ENCODE results near the gene MRI1. TPM values are rescaled to one million over a fixed set of nuclear protein-coding genes. Genes with fewer than 3 reads are reported as not detected.
"Not testable (repeated sequence)": the region's sequence is repeated elsewhere in the genome, so short reads cannot be mapped to it uniquely, and the experiment has no call there.

The MRI1 gene
- polyA plus RNA-seq, 1 donor from 2014 or later, result 17.6 TPM

- Mint-ChIP-seq H3K27me3 (no peaks in the 10 kb centered on the region), H3K36me3 (peaks cover 3% of the 10 kb centered on the region), H3K4me1 (peaks cover 11 to 16% (median 11%) of the 10 kb centered on the region in 3 donors), H3K4me3 (peak overlapping the region; percentile 87 to 96 (median 94)), H3K27ac (peak overlapping the region; percentile 80 to 92 (median 91)), H3K9me3 (no peaks in the 10 kb centered on the region)
Measured at GRCh38 chr19:13747098-13747453, 17.2 kb upstream of the MRI1 start.

DNA sequence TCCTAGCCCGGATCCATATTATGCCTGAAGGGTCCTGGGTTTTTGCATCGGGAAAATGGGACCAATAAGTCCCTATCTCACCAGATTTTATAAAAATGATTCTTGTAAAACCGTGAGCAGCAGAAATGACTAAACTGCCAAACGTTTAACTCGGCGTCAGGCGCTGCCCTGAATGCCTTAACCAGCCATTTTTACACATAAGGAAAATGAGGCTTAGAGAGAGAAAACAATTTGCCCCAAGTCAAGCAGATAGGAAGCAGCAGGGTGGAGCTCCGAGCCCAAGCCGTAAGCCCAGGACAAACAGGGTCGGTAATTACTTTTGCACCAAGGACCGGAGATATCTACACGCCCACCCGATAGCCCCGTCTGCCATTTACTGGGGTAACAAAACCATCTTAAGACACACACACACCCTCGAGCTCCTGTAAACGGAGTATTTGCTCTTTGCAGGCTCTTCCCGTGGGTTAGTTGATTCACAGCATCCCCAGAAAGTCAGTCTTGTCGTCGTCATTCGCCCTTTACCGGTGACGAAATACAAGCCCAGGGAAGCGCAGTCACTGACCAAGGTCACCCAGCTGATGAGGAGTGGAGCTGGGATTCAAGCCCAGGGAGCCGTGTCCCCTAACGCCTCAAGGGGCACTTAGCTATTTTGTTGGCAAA, 16.0 kb upstream of the MRI1 start:
- Mint-ChIP-seq H3K27me3 (no peaks in the 10 kb centered on the region), H3K4me3 (peak overlapping the region; percentile 87 to 96 (median 94)), H3K27ac (peak overlapping the region; percentile 89 to 92 (median 91)), H3K36me3 (peaks cover 3% of the 10 kb centered on the region), H3K9me3 (no peaks in the 10 kb centered on the region), H3K4me1 (peaks cover 11 to 16% (median 11%) of the 10 kb centered on the region in 3 donors)

- H3K36me3 Mint-ChIP-seq, result peaks cover 8% of the 10 kb centered on the region
- H3K27ac Mint-ChIP-seq, result no peak overlapping the region
- H3K9me3 Mint-ChIP-seq, result no peaks in the 10 kb centered on the region
- no peaks in the 10 kb centered on the region for H3K27me3 Mint-ChIP-seq
- peaks cover 11 to 16% (median 11%) of the 10 kb centered on the region in 3 donors for H3K4me1 Mint-ChIP-seq
- H3K4me3 Mint-ChIP-seq, result peak overlapping the region in 1 of 4 donors; percentile 48
Measured at GRCh38 chr19:13751436-13751835, 12.9 kb upstream of the MRI1 start.

- not testable (repeated sequence) for H3K4me1 Mint-ChIP-seq, H3K4me3 Mint-ChIP-seq, H3K9me3 Mint-ChIP-seq, H3K27me3 Mint-ChIP-seq, H3K36me3 Mint-ChIP-seq, H3K27ac Mint-ChIP-seq
Measured at GRCh38 chr19:13753622-13754021, 10.7 kb upstream of the MRI1 start.

- H3K27me3 Mint-ChIP-seq, result no peaks in the 10 kb centered on the region
- peak overlapping the region in 1 of 4 donors; percentile 57 for H3K4me3 Mint-ChIP-seq
- H3K9me3 Mint-ChIP-seq, result no peaks in the 10 kb centered on the region
- H3K27ac Mint-ChIP-seq, result peak overlapping the region in 1 of 3 donors; percentile 71
- no peaks in the 10 kb centered on the region for H3K4me1 Mint-ChIP-seq
- H3K36me3 Mint-ChIP-seq, result peaks cover 6% of the 10 kb centered on the region
Measured at GRCh38 chr19:13756210-13756609, 8.1 kb upstream of the MRI1 start.

GRCh38 chr19:13757805-13758772, 6.2 kb upstream of the MRI1 start:
- Mint-ChIP-seq H3K4me3 (no peak overlapping the region), H3K27ac (no peak overlapping the region), H3K36me3 (peaks cover 9% of the 10 kb centered on the region), H3K9me3 (no peaks in the 10 kb centered on the region), H3K4me1 (peaks cover 0 to 2% (median 0%) of the 10 kb centered on the region in 3 donors), H3K27me3 (no peaks in the 10 kb centered on the region)

DNA sequence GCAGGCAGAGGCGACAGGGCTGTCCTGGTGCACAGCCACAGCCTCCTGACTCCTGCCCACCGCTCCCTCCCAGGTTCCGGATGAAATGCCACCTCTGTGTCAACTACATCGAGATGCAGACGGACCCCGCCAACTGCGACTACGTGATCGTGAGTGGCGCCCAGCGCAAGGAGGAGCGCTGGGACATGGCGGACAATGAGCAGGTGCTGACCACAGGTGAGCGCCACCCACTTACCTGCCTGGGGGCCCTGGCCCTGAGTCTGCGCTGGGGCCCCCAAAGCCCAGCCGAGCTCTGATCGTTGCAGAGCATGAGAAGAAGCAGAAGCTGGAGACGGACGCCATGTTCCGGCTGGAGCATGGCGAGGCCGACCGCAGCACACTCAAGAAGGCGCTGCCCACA, 5.5 kb upstream of the MRI1 start:
- Mint-ChIP-seq H3K27me3 (no peaks in the 10 kb centered on the region), H3K4me3 (no peak overlapping the region), H3K4me1 (peaks cover 0 to 4% (median 1%) of the 10 kb centered on the region in 3 donors), H3K36me3 (peaks cover 9% of the 10 kb centered on the region), H3K27ac (no peak overlapping the region), H3K9me3 (no peaks in the 10 kb centered on the region)

DNA sequence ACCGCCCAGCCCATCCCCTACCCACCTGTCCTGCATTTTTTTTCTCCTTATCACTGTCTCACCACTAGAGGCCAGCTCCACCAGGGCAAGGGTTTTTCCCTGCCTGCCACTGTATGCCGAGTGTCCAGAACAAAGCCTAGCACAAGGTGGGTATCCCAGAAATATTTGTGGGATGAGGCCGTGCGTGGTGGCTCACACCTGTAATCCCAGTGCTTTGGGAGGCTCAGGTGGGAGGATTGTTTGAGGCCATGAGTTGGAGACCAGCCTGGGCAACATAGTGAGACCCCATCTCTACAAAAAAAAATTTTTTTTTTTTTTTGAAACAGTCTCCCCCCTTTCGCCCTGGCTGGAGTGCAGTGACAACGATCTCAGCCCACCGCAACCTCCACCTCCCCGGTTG, 2.9 kb upstream of the MRI1 start:
- Mint-ChIP-seq H3K4me1 (peaks cover 6 to 11% (median 10%) of the 10 kb centered on the region in 3 donors), H3K4me3 (no peak overlapping the region), H3K36me3 (peaks cover 4% of the 10 kb centered on the region), H3K27me3 (no peaks in the 10 kb centered on the region), H3K27ac (no peak overlapping the region), H3K9me3 (no peaks in the 10 kb centered on the region)

DNA sequence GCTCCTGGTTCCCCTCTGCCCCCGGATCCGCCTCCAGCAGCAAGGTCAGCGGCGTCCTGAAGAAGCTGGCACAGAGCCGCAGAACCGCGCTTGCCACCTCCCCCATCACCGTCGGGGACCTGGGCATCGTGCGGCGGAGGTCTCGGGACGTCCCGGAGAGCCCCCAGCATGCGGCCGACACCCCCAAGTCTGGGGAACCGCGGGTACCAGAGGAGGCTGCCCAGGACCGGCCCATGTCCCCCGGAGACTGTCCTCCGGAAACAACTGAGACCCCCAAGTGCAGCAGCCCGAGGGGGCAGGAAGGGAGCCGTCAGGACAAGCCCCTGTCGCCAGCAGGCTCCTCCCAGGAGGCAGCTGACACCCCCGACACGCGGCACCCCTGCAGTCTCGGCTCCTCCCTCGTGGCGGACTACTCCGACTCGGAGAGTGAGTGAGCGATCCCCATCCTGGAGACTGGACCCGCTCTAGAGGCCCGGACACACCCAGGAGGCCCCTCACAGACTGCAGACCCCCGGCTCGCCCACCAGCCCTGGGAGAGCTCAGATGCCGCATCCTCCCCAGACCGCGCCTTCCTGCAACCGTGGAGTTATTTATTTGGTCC, 1.6 kb upstream of the MRI1 start:
- peak overlapping the region in 1 of 3 donors; percentile 16 for H3K27ac Mint-ChIP-seq
- no peaks in the 10 kb centered on the region for H3K27me3 Mint-ChIP-seq
- no peaks in the 10 kb centered on the region for H3K9me3 Mint-ChIP-seq
- H3K4me3 Mint-ChIP-seq, result peak overlapping the region in 1 of 4 donors; percentile 83
- H3K36me3 Mint-ChIP-seq, result peaks cover 4% of the 10 kb centered on the region
- H3K4me1 Mint-ChIP-seq, result peaks cover 6 to 11% (median 10%) of the 10 kb centered on the region in 3 donors

- peaks cover 3% of the 10 kb centered on the region for H3K36me3 Mint-ChIP-seq
- peak overlapping the region; percentile 27 to 87 (median 76) for H3K4me3 Mint-ChIP-seq
- peaks cover 6 to 11% (median 10%) of the 10 kb centered on the region in 3 donors for H3K4me1 Mint-ChIP-seq
- H3K27me3 Mint-ChIP-seq, result no peaks in the 10 kb centered on the region
- no peaks in the 10 kb centered on the region for H3K9me3 Mint-ChIP-seq
- H3K27ac Mint-ChIP-seq, result no peak overlapping the region
Measured at GRCh38 chr19:13763265-13763664, 1.1 kb upstream of the MRI1 start.

DNA sequence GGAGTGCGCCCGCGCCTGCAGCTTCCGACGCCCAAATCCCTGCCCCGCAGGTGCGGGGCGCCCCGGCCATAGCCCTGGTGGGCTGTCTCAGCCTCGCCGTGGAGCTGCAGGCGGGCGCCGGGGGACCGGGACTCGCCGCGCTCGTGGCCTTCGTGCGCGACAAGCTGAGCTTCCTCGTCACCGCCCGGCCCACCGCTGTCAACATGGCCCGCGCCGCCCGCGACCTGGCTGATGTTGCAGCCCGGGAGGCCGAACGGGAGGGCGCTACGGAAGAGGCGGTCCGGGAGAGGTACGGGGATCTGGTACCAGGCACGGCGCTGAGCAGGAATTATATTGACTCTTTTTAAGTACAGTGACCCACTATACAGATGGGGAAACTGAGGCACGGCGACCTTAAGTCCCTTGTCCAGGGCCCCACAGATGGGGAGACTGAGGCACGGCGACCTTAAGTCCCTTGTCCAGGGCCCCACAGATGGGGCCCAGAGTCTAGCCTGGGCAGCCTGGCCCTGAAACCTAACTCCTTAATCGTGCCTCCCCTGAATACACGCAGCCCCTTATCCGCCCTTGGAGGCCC, 586 bp downstream of the MRI1 start:
- no peaks in the 10 kb centered on the region for H3K27me3 Mint-ChIP-seq
- no peaks in the 10 kb centered on the region for H3K9me3 Mint-ChIP-seq
- H3K4me1 Mint-ChIP-seq, result peaks cover 6 to 11% (median 10%) of the 10 kb centered on the region in 3 donors
- peaks cover 3% of the 10 kb centered on the region for H3K36me3 Mint-ChIP-seq
- peak overlapping the region in 2 of 3 donors; percentile 50 to 58 for H3K27ac Mint-ChIP-seq
- H3K4me3 Mint-ChIP-seq, result peak overlapping the region; percentile 83 to 96 (median 89)

DNA sequence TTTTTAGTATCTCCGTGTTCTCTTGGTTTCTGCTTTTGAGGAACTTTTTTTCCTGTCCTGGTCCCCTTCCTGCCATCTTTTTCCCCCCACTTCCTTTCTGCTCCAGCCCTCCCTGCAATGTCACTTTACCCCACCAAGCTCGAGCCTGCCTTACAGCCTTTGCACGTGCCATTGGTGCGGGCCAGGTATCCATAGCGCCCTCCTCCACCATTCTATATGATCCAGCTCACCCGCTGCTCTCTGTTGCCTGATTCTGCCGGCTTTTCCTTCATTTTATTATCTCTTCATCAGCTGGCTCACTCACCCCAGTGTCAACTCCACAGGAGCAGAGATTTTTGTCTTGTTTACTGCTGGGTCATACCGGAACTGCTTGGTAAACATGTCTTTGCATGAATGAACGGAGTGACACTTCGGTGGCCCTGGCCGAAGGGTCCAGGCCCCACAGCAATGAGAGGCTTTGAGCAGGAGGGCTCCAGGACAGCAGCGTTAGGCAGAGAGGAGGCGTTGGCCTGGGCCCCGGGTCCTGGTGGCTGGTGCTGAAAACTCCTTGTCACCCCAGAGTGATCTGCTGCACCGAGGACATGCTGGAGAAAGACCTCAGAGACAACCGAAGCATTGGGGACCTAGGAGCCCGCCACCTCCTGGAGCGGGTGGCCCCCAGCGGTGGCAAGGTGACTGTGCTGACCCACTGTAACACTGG, 1.2 kb downstream of the MRI1 start:
- peak overlapping the region; percentile 58 to 64 (median 60) for H3K27ac Mint-ChIP-seq
- no peaks in the 10 kb centered on the region for H3K9me3 Mint-ChIP-seq
- H3K4me3 Mint-ChIP-seq, result peak overlapping the region; percentile 83 to 96 (median 89)
- peaks cover 3% of the 10 kb centered on the region for H3K36me3 Mint-ChIP-seq
- H3K4me1 Mint-ChIP-seq, result peaks cover 6 to 11% (median 10%) of the 10 kb centered on the region in 3 donors
- no peaks in the 10 kb centered on the region for H3K27me3 Mint-ChIP-seq

DNA sequence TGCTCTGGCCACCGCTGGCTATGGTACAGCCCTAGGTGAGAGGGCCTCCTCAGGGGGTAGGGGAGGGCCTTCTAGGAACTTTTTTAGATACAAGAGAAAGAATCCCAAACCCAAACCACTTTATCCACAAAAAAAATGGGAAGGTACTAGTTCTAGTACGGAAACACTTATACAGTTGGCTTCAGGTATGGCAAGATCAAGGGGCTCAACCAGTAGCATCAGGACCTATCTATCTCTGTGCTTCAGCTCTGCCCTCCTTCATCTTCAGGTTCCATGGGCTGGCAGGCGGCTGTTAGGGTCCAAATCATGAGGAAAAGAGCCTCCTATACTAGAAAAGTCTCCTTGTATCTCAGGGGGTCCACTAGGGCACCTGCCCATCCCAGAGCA, 1.8 kb downstream of the MRI1 start:
- Mint-ChIP-seq H3K36me3 (peaks cover 3% of the 10 kb centered on the region), H3K27ac (peak overlapping the region; percentile 3 to 75 (median 60)), H3K4me1 (peaks cover 6 to 11% (median 10%) of the 10 kb centered on the region in 3 donors), H3K4me3 (peak overlapping the region in 3 of 4 donors; percentile 88 to 96 (median 90)), H3K27me3 (no peaks in the 10 kb centered on the region), H3K9me3 (no peaks in the 10 kb centered on the region)

DNA sequence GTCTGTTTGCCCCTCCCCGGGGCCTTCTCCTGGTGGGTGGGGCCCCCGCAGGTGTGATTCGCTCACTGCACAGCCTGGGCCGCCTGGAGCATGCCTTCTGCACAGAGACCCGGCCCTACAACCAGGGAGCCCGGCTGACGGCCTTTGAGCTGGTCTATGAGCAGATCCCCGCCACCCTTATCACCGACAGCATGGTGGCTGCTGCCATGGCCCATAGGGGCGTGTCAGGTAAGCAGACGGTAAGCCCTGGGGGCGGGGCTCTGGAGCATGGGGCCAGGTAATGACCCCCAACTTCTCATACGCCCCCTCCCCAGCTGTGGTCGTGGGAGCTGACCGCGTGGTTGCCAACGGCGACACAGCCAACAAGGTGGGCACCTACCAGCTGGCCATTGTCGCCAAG, 4.2 kb downstream of the MRI1 start:
- Mint-ChIP-seq H3K4me3 (no peak overlapping the region), H3K27ac (no peak overlapping the region), H3K36me3 (no peaks in the 10 kb centered on the region), H3K9me3 (no peaks in the 10 kb centered on the region), H3K4me1 (peaks cover 6 to 10% (median 8%) of the 10 kb centered on the region in 3 donors), H3K27me3 (no peaks in the 10 kb centered on the region)
